Liver (tissue), 9 donors: ENCODE results near the gene RBSN. TPM values are rescaled to one million over a fixed set of nuclear protein-coding genes. Genes with fewer than 3 reads are reported as not detected.

Source experiments
- DNase-seq: peaks from one replicate; pipeline ENCODE4 v3.0.0-alpha.2; 2017; ENCODE audit warnings: low spot score
- H3K27ac ChIP-seq, 2 donors: one replicate each; pipeline ENCODE4 v1.7.0; 2013; ENCODE audit warnings: inconsistent platforms in 2 of 2, low read length in 2 of 2, control low read depth in 1 of 2, low read depth in 1 of 2, mild to moderate bottlenecking in 1 of 2
- H3K27me3 ChIP-seq, 4 donors: one replicate each; pipeline versions ENCODE4 v1.6.1 to v1.7.0; 2013; ENCODE audit warnings: low read length in 3 of 4, inconsistent platforms in 1 of 4, mild to moderate bottlenecking in 1 of 4, moderate library complexity in 1 of 4; ENCODE audit not compliant: control insufficient read depth in 4 of 4, insufficient read depth in 4 of 4
- H3K36me3 ChIP-seq, 4 donors: one replicate each; pipeline versions ENCODE4 v1.6.1 to v1.7.0; 2013; ENCODE audit warnings: low read length in 3 of 4, mild to moderate bottlenecking in 3 of 4, low read depth in 1 of 4, moderate library complexity in 1 of 4; ENCODE audit not compliant: control insufficient read depth in 4 of 4, insufficient read depth in 3 of 4
- H3K4me1 ChIP-seq, 4 donors: one replicate each; pipeline versions ENCODE4 v1.6.1 to v1.7.0; 2013; ENCODE audit warnings: low read length in 3 of 4, mild to moderate bottlenecking in 3 of 4, moderate library complexity in 1 of 4; ENCODE audit not compliant: control insufficient read depth in 4 of 4, insufficient read depth in 4 of 4
- H3K4me3 ChIP-seq, 3 donors: one replicate each; pipeline versions ENCODE4 v1.6.1 to v1.7.0; 2013; ENCODE audit warnings: low read length in 3 of 3, control low read depth in 1 of 3, low read depth in 1 of 3, mild to moderate bottlenecking in 1 of 3
- H3K9ac ChIP-seq, 2 donors: one replicate each; pipeline ENCODE4 v1.7.0; 2013; ENCODE audit warnings: low read length in 2 of 2, mild to moderate bottlenecking in 2 of 2, moderate library complexity in 2 of 2, control low read depth in 1 of 2, low read depth in 1 of 2
- H3K9me3 ChIP-seq, 4 donors: one replicate each; pipeline versions ENCODE4 v1.6.1 to v1.7.0; 2013; ENCODE audit warnings: low read length in 3 of 4; ENCODE audit not compliant: control insufficient read depth in 4 of 4
- EGR1 ChIP-seq, 2 donors: IDR thresholded peaks; 2 replicates each; pipeline ENCODE4 v1.6.1; 2016 to 2018; ENCODE audit warnings: antibody characterized with exemption in 2 of 2, low read depth in 2 of 2
- FOXA1 ChIP-seq: IDR thresholded peaks from 2 replicates; pipeline ENCODE4 v1.6.1; 2016; ENCODE audit warnings: antibody characterized with exemption
- FOXA2 ChIP-seq: IDR thresholded peaks from 2 replicates; pipeline ENCODE4 v1.6.1; 2016; ENCODE audit warnings: antibody characterized with exemption
- HNF4A ChIP-seq, 2 donors: conservative IDR thresholded peaks; 2 replicates each; pipeline ENCODE4 v1.6.1; 2016; ENCODE audit warnings: antibody characterized with exemption in 2 of 2, mild to moderate bottlenecking in 2 of 2
- RXRA ChIP-seq, 2 donors: IDR thresholded peaks; 2 replicates each; pipeline ENCODE4 v1.6.1; 2017 to 2018; ENCODE audit warnings: antibody characterized with exemption in 2 of 2, mild to moderate bottlenecking in 1 of 2
- SP1 ChIP-seq: IDR thresholded peaks from 2 replicates; pipeline ENCODE4 v1.6.1; 2018; ENCODE audit warnings: antibody characterized with exemption, mild to moderate bottlenecking
- TAF1 ChIP-seq: conservative IDR thresholded peaks from 2 replicates; pipeline ENCODE4 v1.6.1; 2016; ENCODE audit warnings: antibody characterized with exemption, mild to moderate bottlenecking
- YY1 ChIP-seq: IDR thresholded peaks from 2 replicates; pipeline ENCODE4 v1.6.1; 2016; ENCODE audit warnings: antibody characterized with exemption, mild to moderate bottlenecking
- WGBS: extraction: QIAGEN DNeasy Blood & Tissue Kit; methylation state at CpG from one replicate; pipeline ENCODE4 v1.1.7; 2013; 5-methylcytosine and 5-hydroxymethylcytosine counted together
- polyA plus RNA-seq, 2 donors: library from polyadenylated mRNA; stranded (reverse) in 1 of 2; unstranded in 1 of 2; fragments of 200-250 nt in 1 of 2; fragments of >200 nt in 1 of 2; fragmentation: Nextera tagmentation in 1 of 2; extraction: Ambion mirVana in 1 of 2; gene quantifications; one replicate each; pipeline versions ENCODE4 v1.2.1 to v1.2.3, GENCODE V29; 2013 to 2015
- total RNA-seq, 2 donors: library from RNA; depleted of rRNA; stranded (reverse); fragments of >200 nt; gene quantifications; one replicate each; pipeline ENCODE4 v1.2.3, GENCODE V29; 2014
- TF ChIP-seq, protein P1 (sequence below): IDR thresholded peaks from 2 replicates; pipeline ENCODE4 v1.6.1; 2016; ENCODE audit warnings: antibody characterized with exemption
- TF ChIP-seq, protein P2 (sequence below): IDR thresholded peaks from 2 replicates; pipeline ENCODE4 v1.6.1; 2016; ENCODE audit warnings: antibody characterized with exemption
- TF ChIP-seq, protein P3 (sequence below): IDR thresholded peaks from 2 replicates; pipeline ENCODE4 v1.6.1; 2016; ENCODE audit warnings: antibody characterized with exemption, mild to moderate bottlenecking
- TF ChIP-seq, protein P4 (sequence below): fragments of 150-350 bp; IDR thresholded peaks from 2 replicates; pipeline ENCODE4 v1.5.1; 2017; ENCODE audit warnings: improper control_type of control experiment, low read depth, low read length; ENCODE audit not compliant: missing input control
- donor health status: healthy.
- donor health status: healthy.
- donor health status: healthy.
- donor health status: healthy.
- donor health status: healthy.

The RBSN gene
- total and polyA plus RNA-seq, 4 donors, result 5.6 to 18.3 (median 11.9) TPM

DNA sequence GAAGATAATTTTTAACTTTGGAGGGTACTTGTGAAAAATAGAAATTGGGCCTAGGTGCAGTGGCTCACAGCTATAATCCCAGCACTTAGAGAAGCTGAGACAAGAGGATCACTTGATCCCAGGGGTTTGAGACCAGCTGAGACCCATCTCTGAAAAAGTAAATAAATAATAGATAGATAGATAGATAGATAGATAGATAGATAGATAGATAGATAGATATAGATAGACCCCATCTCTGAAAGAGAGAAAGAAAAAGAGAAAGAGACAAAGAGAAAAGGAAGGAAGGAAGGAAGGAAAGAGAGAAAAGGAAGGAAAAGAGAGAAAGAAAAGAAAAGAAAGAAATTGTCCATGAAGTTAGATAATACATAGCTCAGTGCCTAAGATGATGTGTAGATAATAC, 69.3 kb downstream of the RBSN start:
- TF ChIP-seq HNF4A (conservative IDR thresholded peaks at IDR 0.05) (no peak), YY1 (no peak), EGR1 (IDR thresholded peaks at IDR 0.05; ENCODE audit: low read depth in 2 of 2) (no peak), TAF1 (no peak)
- TF ChIP-seq, protein P1, sequence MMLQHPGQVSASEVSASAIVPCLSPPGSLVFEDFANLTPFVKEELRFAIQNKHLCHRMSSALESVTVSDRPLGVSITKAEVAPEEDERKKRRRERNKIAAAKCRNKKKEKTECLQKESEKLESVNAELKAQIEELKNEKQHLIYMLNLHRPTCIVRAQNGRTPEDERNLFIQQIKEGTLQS, result no peak
- TF ChIP-seq, protein P2, sequence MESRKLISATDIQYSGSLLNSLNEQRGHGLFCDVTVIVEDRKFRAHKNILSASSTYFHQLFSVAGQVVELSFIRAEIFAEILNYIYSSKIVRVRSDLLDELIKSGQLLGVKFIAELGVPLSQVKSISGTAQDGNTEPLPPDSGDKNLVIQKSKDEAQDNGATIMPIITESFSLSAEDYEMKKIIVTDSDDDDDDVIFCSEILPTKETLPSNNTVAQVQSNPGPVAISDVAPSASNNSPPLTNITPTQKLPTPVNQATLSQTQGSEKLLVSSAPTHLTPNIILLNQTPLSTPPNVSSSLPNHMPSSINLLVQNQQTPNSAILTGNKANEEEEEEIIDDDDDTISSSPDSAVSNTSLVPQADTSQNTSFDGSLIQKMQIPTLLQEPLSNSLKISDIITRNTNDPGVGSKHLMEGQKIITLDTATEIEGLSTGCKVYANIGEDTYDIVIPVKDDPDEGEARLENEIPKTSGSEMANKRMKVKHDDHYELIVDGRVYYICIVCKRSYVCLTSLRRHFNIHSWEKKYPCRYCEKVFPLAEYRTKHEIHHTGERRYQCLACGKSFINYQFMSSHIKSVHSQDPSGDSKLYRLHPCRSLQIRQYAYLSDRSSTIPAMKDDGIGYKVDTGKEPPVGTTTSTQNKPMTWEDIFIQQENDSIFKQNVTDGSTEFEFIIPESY, result no peak
- TF ChIP-seq, protein P3, sequence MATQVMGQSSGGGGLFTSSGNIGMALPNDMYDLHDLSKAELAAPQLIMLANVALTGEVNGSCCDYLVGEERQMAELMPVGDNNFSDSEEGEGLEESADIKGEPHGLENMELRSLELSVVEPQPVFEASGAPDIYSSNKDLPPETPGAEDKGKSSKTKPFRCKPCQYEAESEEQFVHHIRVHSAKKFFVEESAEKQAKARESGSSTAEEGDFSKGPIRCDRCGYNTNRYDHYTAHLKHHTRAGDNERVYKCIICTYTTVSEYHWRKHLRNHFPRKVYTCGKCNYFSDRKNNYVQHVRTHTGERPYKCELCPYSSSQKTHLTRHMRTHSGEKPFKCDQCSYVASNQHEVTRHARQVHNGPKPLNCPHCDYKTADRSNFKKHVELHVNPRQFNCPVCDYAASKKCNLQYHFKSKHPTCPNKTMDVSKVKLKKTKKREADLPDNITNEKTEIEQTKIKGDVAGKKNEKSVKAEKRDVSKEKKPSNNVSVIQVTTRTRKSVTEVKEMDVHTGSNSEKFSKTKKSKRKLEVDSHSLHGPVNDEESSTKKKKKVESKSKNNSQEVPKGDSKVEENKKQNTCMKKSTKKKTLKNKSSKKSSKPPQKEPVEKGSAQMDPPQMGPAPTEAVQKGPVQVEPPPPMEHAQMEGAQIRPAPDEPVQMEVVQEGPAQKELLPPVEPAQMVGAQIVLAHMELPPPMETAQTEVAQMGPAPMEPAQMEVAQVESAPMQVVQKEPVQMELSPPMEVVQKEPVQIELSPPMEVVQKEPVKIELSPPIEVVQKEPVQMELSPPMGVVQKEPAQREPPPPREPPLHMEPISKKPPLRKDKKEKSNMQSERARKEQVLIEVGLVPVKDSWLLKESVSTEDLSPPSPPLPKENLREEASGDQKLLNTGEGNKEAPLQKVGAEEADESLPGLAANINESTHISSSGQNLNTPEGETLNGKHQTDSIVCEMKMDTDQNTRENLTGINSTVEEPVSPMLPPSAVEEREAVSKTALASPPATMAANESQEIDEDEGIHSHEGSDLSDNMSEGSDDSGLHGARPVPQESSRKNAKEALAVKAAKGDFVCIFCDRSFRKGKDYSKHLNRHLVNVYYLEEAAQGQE, result no peak
- Histone ChIP-seq H3K27ac (no peak overlapping the region), H3K36me3 (peaks cover 17 to 57% (median 37%) of the 10 kb centered on the region in 4 donors), H3K9ac (no peak overlapping the region), H3K4me1 (no peaks in the 10 kb centered on the region), H3K4me3 (no peak overlapping the region), H3K27me3 (no peaks in the 10 kb centered on the region), H3K9me3 (no peaks in the 10 kb centered on the region)
- DNase-seq, result no peak

DNA sequence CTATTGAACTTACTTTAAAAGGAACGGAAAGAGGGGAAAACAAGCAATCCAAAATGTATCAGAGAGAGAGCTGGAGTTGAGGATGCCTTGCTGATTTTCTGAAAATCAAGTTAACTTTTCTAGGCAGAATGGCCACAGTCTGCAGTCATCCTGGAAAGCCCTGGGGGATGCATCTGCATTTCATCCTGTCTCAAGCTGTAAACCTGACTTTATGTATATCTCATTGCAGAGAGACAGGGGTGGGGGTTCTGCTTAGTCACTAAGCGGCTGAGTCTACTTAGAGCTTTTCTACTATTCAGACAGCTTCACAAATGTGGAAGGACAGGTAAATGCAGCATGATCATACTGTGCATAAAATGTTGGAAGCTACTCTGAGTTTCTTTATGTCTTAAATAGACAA, 75.2 kb downstream of the RBSN start:
- Histone ChIP-seq H3K9ac (no peak overlapping the region), H3K27ac (no peak overlapping the region), H3K4me3 (no peak overlapping the region), H3K36me3 (peaks cover 19 to 70% (median 47%) of the 10 kb centered on the region in 4 donors), H3K27me3 (no peaks in the 10 kb centered on the region), H3K9me3 (no peaks in the 10 kb centered on the region), H3K4me1 (no peaks in the 10 kb centered on the region)
- WGBS, result 93% methylated on average over 2 of the region's 2 CpGs
- TF ChIP-seq TAF1 (no peak), SP1 (no peak), FOXA2 (no peak), RXRA (IDR thresholded peaks at IDR 0.05) (no peak), FOXA1 (no peak), EGR1 (IDR thresholded peaks at IDR 0.05; ENCODE audit: low read depth in 2 of 2) (no peak)
- TF ChIP-seq, protein P4, sequence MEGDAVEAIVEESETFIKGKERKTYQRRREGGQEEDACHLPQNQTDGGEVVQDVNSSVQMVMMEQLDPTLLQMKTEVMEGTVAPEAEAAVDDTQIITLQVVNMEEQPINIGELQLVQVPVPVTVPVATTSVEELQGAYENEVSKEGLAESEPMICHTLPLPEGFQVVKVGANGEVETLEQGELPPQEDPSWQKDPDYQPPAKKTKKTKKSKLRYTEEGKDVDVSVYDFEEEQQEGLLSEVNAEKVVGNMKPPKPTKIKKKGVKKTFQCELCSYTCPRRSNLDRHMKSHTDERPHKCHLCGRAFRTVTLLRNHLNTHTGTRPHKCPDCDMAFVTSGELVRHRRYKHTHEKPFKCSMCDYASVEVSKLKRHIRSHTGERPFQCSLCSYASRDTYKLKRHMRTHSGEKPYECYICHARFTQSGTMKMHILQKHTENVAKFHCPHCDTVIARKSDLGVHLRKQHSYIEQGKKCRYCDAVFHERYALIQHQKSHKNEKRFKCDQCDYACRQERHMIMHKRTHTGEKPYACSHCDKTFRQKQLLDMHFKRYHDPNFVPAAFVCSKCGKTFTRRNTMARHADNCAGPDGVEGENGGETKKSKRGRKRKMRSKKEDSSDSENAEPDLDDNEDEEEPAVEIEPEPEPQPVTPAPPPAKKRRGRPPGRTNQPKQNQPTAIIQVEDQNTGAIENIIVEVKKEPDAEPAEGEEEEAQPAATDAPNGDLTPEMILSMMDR, result no peak
- TF ChIP-seq, protein P2, result no peak
- no peak for DNase-seq
